ENCODE results near the gene CENPO. TPM values are rescaled to one million over a fixed set of nuclear protein-coding genes. Genes with fewer than 3 reads are reported as not detected.
A peak's percentile ranks its signal among the peaks of the same experiment; 100 is the strongest.

Gene CENPO
- total RNA-seq, 1 donor from 2014 or later: 17.5 TPM

DNA sequence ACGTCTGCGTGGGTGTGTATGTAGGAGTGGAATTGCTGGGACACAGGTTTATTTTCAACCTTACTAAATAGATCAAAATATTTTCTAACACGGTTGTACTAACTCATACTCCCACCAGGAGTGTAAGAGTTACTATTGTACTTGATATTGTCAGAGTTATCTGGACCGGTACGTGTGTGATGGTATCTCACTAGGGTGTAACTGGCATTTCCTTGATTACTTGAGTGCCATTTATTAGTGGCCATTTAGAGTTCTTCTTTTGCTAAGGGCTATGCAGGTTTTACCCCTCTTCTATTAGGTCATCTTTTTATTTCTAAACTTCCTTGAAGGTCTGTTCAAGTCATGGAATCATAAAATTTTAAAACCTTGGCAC is 33.5 kb downstream of the CENPO start:
- FAIRE-seq: no peak
- no peaks in the 10 kb centered on the region for H3K27me3 Mint-ChIP-seq (ENCODE audit: low read depth, unreplicated experiment)

DNA sequence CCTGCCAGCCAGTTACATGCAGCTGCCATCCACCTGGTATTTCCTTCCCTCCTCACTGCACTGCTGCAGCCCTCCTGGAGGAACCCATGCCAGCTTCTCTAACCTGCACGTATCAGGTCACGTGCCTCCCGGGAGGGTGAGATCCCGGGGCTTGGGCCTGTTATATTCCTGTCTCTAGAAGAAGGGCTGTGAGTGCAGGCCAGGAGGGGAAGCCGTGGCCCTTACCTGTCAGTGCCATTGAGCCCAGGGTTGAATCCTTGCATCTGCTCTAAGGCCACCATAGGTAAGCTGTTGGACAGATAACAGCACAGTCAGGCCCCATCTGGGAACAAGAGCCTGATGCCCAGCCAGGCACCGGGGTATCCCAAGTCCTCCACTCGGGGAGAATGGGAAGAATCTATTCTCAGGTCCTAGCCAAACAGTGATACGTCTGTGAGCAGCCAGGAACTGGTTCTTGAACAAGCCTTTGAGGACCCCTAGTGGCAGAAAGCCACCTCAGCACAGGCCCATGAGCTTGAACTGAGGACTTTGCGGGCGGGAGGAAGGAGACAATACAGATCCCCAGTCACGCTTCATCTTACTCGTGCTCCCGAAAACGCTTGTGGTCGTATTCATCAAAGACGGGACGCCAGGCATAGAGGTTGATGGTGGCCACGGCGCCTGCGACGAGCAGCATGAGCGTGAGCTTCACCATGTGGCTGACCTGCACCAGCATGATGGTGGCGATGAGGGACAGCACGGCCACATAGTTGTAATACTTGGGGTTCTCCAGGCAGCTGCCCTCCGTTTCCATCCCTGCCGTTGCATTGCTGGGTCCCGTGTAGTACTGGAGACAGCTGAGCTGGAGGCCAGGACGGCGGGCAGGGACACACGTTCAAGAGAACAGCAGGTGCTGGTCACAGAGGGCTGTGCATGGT is 34.4 kb downstream of the CENPO start:
- Mint-ChIP-seq H3K4me1 (ENCODE audit: low read depth, unreplicated experiment) (peaks cover 3% of the 10 kb centered on the region), H3K36me3 (ENCODE audit: low read depth, unreplicated experiment) (peaks cover 4% of the 10 kb centered on the region), H3K27ac (ENCODE audit: unreplicated experiment) (peak overlapping the region; percentile 53), H3K4me3 (ENCODE audit: unreplicated experiment) (no peak overlapping the region), H3K27me3 (ENCODE audit: low read depth, unreplicated experiment) (no peaks in the 10 kb centered on the region), H3K9me3 (ENCODE audit: unreplicated experiment) (no peaks in the 10 kb centered on the region)
- H3K4me2 ChIP-seq (ENCODE audit: low read length): peak overlapping the region; percentile 61
- peaks cover 2% of the 10 kb centered on the region for H3K36me3 ChIP-seq (ENCODE audit: insufficient read depth, low read length)
- no peaks in the 10 kb centered on the region for H3K27me3 ChIP-seq (ENCODE audit: insufficient read depth, low read length)
- H3K79me2 ChIP-seq (ENCODE audit: insufficient read depth, low read length): no peaks in the 10 kb centered on the region
- peak overlapping the region; percentile 34 for H3K9ac ChIP-seq (ENCODE audit: low read length)
- TF ChIP-seq EZH2 (IDR thresholded peaks at IDR 0.05; ENCODE audit: insufficient read depth, low read length): no peak
- TF ChIP-seq, protein P1, sequence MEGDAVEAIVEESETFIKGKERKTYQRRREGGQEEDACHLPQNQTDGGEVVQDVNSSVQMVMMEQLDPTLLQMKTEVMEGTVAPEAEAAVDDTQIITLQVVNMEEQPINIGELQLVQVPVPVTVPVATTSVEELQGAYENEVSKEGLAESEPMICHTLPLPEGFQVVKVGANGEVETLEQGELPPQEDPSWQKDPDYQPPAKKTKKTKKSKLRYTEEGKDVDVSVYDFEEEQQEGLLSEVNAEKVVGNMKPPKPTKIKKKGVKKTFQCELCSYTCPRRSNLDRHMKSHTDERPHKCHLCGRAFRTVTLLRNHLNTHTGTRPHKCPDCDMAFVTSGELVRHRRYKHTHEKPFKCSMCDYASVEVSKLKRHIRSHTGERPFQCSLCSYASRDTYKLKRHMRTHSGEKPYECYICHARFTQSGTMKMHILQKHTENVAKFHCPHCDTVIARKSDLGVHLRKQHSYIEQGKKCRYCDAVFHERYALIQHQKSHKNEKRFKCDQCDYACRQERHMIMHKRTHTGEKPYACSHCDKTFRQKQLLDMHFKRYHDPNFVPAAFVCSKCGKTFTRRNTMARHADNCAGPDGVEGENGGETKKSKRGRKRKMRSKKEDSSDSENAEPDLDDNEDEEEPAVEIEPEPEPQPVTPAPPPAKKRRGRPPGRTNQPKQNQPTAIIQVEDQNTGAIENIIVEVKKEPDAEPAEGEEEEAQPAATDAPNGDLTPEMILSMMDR (IDR thresholded peaks at IDR 0.05; ENCODE audit: insufficient read depth, low read depth, low read length): peak; percentile 95
- no peaks in the 10 kb centered on the region for H4K20me1 ChIP-seq (ENCODE audit: insufficient read depth, low read length)
- FAIRE-seq: peak; percentile 26
- H3K27ac ChIP-seq (ENCODE audit: low read depth, low read length): no peak overlapping the region
- no peak overlapping the region for H3K4me3 ChIP-seq (ENCODE audit: insufficient read depth, low read depth, low read length)
- peak overlapping the region; percentile 71 for H2AFZ ChIP-seq (ENCODE audit: low read depth, low read length)
- H3K9me3 ChIP-seq (ENCODE audit: insufficient read depth, low read depth, low read length): no peaks in the 10 kb centered on the region
- DNase-seq (ENCODE audit: low read depth): peak; percentile 73
- H3K4me1 ChIP-seq (ENCODE audit: insufficient read depth, low read length): peaks cover 11% of the 10 kb centered on the region

More for the DNA sequence above, 33.5 kb downstream of the CENPO start:
- Mint-ChIP-seq H3K4me3 (ENCODE audit: unreplicated experiment) (no peak overlapping the region), H3K36me3 (ENCODE audit: low read depth, unreplicated experiment) (peaks cover 4% of the 10 kb centered on the region), H3K27ac (ENCODE audit: unreplicated experiment) (no peak overlapping the region), H3K9me3 (ENCODE audit: unreplicated experiment) (no peaks in the 10 kb centered on the region), H3K4me1 (ENCODE audit: low read depth, unreplicated experiment) (peaks cover 3% of the 10 kb centered on the region)
- no peak for DNase-seq (ENCODE audit: low read depth)
- Histone ChIP-seq H3K36me3 (ENCODE audit: insufficient read depth, low read length) (peaks cover 5% of the 10 kb centered on the region), H3K4me2 (ENCODE audit: low read length) (no peak overlapping the region), H3K4me3 (ENCODE audit: insufficient read depth, low read depth, low read length) (no peak overlapping the region), H4K20me1 (ENCODE audit: insufficient read depth, low read length) (no peaks in the 10 kb centered on the region), H3K27me3 (ENCODE audit: insufficient read depth, low read length) (no peaks in the 10 kb centered on the region), H3K79me2 (ENCODE audit: insufficient read depth, low read length) (no peaks in the 10 kb centered on the region), H3K27ac (ENCODE audit: low read depth, low read length) (no peak overlapping the region), H3K9me3 (ENCODE audit: insufficient read depth, low read depth, low read length) (no peaks in the 10 kb centered on the region), H2AFZ (ENCODE audit: low read depth, low read length) (no peak overlapping the region), H3K4me1 (ENCODE audit: insufficient read depth, low read length) (peaks cover 11% of the 10 kb centered on the region), H3K9ac (ENCODE audit: low read length) (no peak overlapping the region)
- TF ChIP-seq EZH2 (IDR thresholded peaks at IDR 0.05; ENCODE audit: insufficient read depth, low read length): no peak
- TF ChIP-seq, protein P1 (IDR thresholded peaks at IDR 0.05; ENCODE audit: insufficient read depth, low read depth, low read length): no peak
